Mesenteric fat pad (tissue), 1 donor: ENCODE data around the gene PTPRN2. TPM values are rescaled to one million over a fixed set of nuclear protein-coding genes. Genes with fewer than 3 reads are reported as not detected.
"Not testable (repeated sequence)": the region's sequence is repeated elsewhere in the genome, so short reads cannot be mapped to it uniquely, and the experiment has no call there.

Experiments
- DNase-seq: peaks from one replicate; pipeline ENCODE4 v3.0.0-alpha.2; 2020; ENCODE audit warnings: low spot score
- total RNA-seq: library from RNA; stranded (reverse); fragmentation: NEBNext Ultra II Directional; extraction: Animal tissue kit (Norgen Biotek cat#: 25700); gene quantifications from one replicate; pipeline ENCODE4 v1.2.1, GENCODE V29; 2021
- donor health status: DM: yes; HTN: yes; CAD: no.

The PTPRN2 gene
- total RNA-seq, 1 donor from 2014 or later, result 2.6 TPM

- peak; percentile 84 for DNase-seq
These were observed 634.6 kb downstream of the PTPRN2 start for GRCh38 chr7:157952841-157953645.

- peak; percentile 72 for DNase-seq
These were observed 635.5 kb downstream of the PTPRN2 start for GRCh38 chr7:157952050-157952667.

GRCh38 chr7:157951300-157952049 lies 636.1 kb downstream of the PTPRN2 start:
- peak; percentile 88 for DNase-seq

GRCh38 chr7:157949711-157950110 lies 637.9 kb downstream of the PTPRN2 start:
- DNase-seq, result no peak

GRCh38 chr7:157947504-157947903 lies 640.1 kb downstream of the PTPRN2 start:
- peak; percentile 1 for DNase-seq

GRCh38 chr7:157946398-157947060 lies 641.1 kb downstream of the PTPRN2 start:
- peak; percentile 76 for DNase-seq

- DNase-seq, result no peak
These were observed 642.2 kb downstream of the PTPRN2 start for GRCh38 chr7:157945401-157945800.

GRCh38 chr7:157944734-157945291 lies 642.8 kb downstream of the PTPRN2 start:
- peak; percentile 79 for DNase-seq

- DNase-seq, result peak; percentile 69
These were observed 643.6 kb downstream of the PTPRN2 start for GRCh38 chr7:157944051-157944450.

GRCh38 chr7:157943561-157943960 lies 644.1 kb downstream of the PTPRN2 start:
- DNase-seq, result peak; percentile 51

- DNase-seq, result no peak
These were observed 646.4 kb downstream of the PTPRN2 start for GRCh38 chr7:157941210-157941609.

- peak; percentile 8 for DNase-seq
These were observed 647.1 kb downstream of the PTPRN2 start for GRCh38 chr7:157940497-157940896.

- DNase-seq, result peak; percentile 60
These were observed 649.4 kb downstream of the PTPRN2 start for GRCh38 chr7:157938211-157938610.

- DNase-seq, result peak; percentile 74
These were observed 650.2 kb downstream of the PTPRN2 start for GRCh38 chr7:157937406-157937805.

- DNase-seq, result no peak
These were observed 650.6 kb downstream of the PTPRN2 start for GRCh38 chr7:157936976-157937375.

GRCh38 chr7:157935721-157936120 lies 651.9 kb downstream of the PTPRN2 start:
- not testable (repeated sequence) for DNase-seq

- not testable (repeated sequence) for DNase-seq
These were observed 654.1 kb downstream of the PTPRN2 start for GRCh38 chr7:157933219-157934155.

GRCh38 chr7:157932498-157933218 lies 655.0 kb downstream of the PTPRN2 start:
- DNase-seq, result no peak

GRCh38 chr7:157930926-157931466 lies 656.6 kb downstream of the PTPRN2 start:
- no peak for DNase-seq
